K562 (cell line): Measurements from ENCODE around the gene IL12RB1. TPM values are rescaled to one million over a fixed set of nuclear protein-coding genes. Genes with fewer than 3 reads are reported as not detected.

ENCODE experiments used
- C11orf30 ChIP-seq: fragments of 450-650 bp; IDR thresholded peaks from 2 replicates; pipeline ENCODE4 v1.6.1; 2016; ENCODE audit warnings: low read depth, mild to moderate bottlenecking
- IFI16 ChIP-seq: fragments of 250-450 bp; sonication (Bioruptor Pico); IDR thresholded peaks from 2 replicates; pipeline ENCODE4 v2.1.2; 2022; ENCODE audit warnings: mild to moderate bottlenecking, inconsistent platforms
- NELFE ChIP-seq: IDR thresholded peaks from 2 replicates; pipeline ENCODE4 v1.6.1; 2011; ENCODE audit warnings: mild to moderate bottlenecking; ENCODE audit not compliant: insufficient read depth, insufficient read length
- PHB ChIP-seq: fragments of 250-450 bp; sonication (Bioruptor Pico); IDR thresholded peaks from 2 replicates; pipeline ENCODE4 v1.5.0; 2021
- RAD21 ChIP-seq, 2 experiments: fragments of 250-450 bp in 1 of 2; fragments of 450-650 bp in 1 of 2; sonication (Bioruptor Pico) in 1 of 2; formaldehyde crosslinking in 1 of 2; IDR thresholded peaks in 1 of 2; conservative IDR thresholded peaks in 1 of 2; 2 replicates each; pipeline versions ENCODE4 v1.4.0 to v1.8.0; 2020 to 2022; ENCODE audit warnings: mild to moderate bottlenecking in 2 of 2, moderate library complexity in 1 of 2
- REST ChIP-seq, 2 experiments: fragments of 450-650 bp; formaldehyde crosslinking in 1 of 2; IDR thresholded peaks; 2 replicates each; pipeline versions ENCODE4 v1.4.0 to v1.6.1; 2014 to 2020; ENCODE audit warnings: mild to moderate bottlenecking in 2 of 2, borderline replicate concordance in 1 of 2, low read depth in 1 of 2
- ZBTB40 ChIP-seq, 2 experiments: fragments of 450-650 bp in 1 of 2; sonication (generic) in 1 of 2; formaldehyde crosslinking in 1 of 2; IDR thresholded peaks; 2 replicates each; pipeline versions ENCODE4 v1.7.1 to v1.9.0; 2016 to 2022; ENCODE audit warnings: inconsistent platforms in 1 of 2, mild to moderate bottlenecking in 1 of 2, missing genetic modification reagents in 1 of 2
- ZNF311 ChIP-seq: fragments of 250-450 bp; sonication (Bioruptor Pico); IDR thresholded peaks from 2 replicates; pipeline ENCODE4 v1.4.0; 2020; ENCODE audit warnings: mild to moderate bottlenecking, moderate library complexity
- ZNF785 ChIP-seq: fragments of 250-450 bp; sonication (Bioruptor Pico); IDR thresholded peaks from 2 replicates; pipeline ENCODE4 v1.4.0; 2020; ENCODE audit warnings: mild to moderate bottlenecking
- polyA plus RNA-seq, 8 experiments: library from polyadenylated mRNA; depleted of rRNA in 4 of 8; stranded (reverse) in 5 of 8; unstranded in 3 of 8; fragments of >200 nt; fragmentation: Nextera tagmentation in 2 of 8; fragmentation: Illumina TruSeq in 1 of 8; extraction: Ambion mirVana in 2 of 8; extraction: Trizol in 1 of 8; gene quantifications; 2 replicates each; pipeline versions ENCODE4 v1.2.1 to v1.2.3, GENCODE V29; 2011 to 2014; ENCODE audit warnings: inconsistent platforms in 1 of 8, missing spikeins in 1 of 8
- total RNA-seq, 7 experiments: library from RNA; depleted of rRNA in 6 of 7; stranded (reverse); fragments of >200 nt in 6 of 7; fragmentation: Illumina TruSeq in 2 of 7; extraction: Trizol in 2 of 7; gene quantifications; 2 replicates each; pipeline versions ENCODE4 v1.2.1 to v1.2.3, GENCODE V29; 2011 to 2021; ENCODE audit warnings: low replicate concordance in 1 of 7

The IL12RB1 gene
- total and polyA plus RNA-seq, 9 of the 15 experiments (the other 6 are each of a cell fraction or from before 2014, with no cell fraction given) = 0.04 to 0.07 (median 0.06) TPM; not detected in 5

- TF ChIP-seq ZNF785 (CRISPR knock-in tag) (no peak), ZBTB40 (IDR thresholded peaks at IDR 0.05) (no peak), ZBTB40 (CRISPR knock-in tag; IDR thresholded peaks at IDR 0.05) (no peak), RAD21 (CRISPR knock-in tag; conservative IDR thresholded peaks at IDR 0.05 in 1 of 2, IDR thresholded peaks at IDR 0.05 in 1 of 2) (no peak), NELFE (no peak), IFI16 (CRISPR knock-in tag) (no peak), PHB (CRISPR knock-in tag) (no peak), REST (IDR thresholded peaks at IDR 0.05; ENCODE audit: borderline replicate concordance) (peak; percentile 94), REST (CRISPR knock-in tag; IDR thresholded peaks at IDR 0.05; ENCODE audit: low read depth) (no peak), C11orf30 (no peak), ZNF311 (CRISPR knock-in tag) (no peak)
Measured at GRCh38 chr19:18117692-18118378, 31.1 kb upstream of the IL12RB1 start (continued).
